Testis (tissue), 2 donors: Measurements from ENCODE around the gene BACH2.
"Not testable (repeated sequence)": the region's sequence is repeated elsewhere in the genome, so short reads cannot be mapped to it uniquely, and the experiment has no call there.

Experiments
- POLR2A ChIP-seq: fragments of 450-650 bp; IDR thresholded peaks from one replicate; pipeline ENCODE4 v1.6.1; 2017; ENCODE audit warnings: antibody characterized with exemption, mild to moderate bottlenecking, moderate library complexity
- TF ChIP-seq, protein P1 (sequence below), 3 experiments: fragments of 450-650 bp in 2 of 3; fragments of 200-600 bp in 1 of 3; sonication (generic) in 1 of 3; IDR thresholded peaks; one replicate each; pipeline ENCODE4 v1.5.1; 2016 to 2019; ENCODE audit warnings: antibody characterized with exemption in 3 of 3, mild to moderate bottlenecking in 2 of 3, moderate library complexity in 1 of 3

DNA sequence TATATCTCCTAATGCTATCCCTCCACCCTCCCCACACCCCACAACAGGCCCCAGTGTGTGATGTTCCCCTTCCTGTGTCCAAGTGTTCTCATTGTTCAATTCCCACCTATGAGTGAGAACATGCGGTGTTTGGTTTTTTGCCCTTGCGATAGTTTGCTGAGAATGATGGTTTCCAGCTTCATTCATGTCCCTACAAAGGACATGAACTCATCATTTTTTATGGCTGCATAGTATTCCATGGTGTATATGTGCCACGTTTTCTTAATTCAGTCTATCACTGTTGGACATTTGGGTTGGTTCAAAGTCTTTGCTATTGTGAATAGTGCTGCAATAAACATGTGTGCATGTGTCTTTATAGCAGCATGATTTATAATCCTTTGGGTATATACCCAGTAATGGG is 163.0 kb downstream of the BACH2 start:
- TF ChIP-seq, protein P1, sequence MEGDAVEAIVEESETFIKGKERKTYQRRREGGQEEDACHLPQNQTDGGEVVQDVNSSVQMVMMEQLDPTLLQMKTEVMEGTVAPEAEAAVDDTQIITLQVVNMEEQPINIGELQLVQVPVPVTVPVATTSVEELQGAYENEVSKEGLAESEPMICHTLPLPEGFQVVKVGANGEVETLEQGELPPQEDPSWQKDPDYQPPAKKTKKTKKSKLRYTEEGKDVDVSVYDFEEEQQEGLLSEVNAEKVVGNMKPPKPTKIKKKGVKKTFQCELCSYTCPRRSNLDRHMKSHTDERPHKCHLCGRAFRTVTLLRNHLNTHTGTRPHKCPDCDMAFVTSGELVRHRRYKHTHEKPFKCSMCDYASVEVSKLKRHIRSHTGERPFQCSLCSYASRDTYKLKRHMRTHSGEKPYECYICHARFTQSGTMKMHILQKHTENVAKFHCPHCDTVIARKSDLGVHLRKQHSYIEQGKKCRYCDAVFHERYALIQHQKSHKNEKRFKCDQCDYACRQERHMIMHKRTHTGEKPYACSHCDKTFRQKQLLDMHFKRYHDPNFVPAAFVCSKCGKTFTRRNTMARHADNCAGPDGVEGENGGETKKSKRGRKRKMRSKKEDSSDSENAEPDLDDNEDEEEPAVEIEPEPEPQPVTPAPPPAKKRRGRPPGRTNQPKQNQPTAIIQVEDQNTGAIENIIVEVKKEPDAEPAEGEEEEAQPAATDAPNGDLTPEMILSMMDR (IDR thresholded peaks at IDR 0.05), result not testable (repeated sequence)
- not testable (repeated sequence) for TF ChIP-seq POLR2A
